SIG-M5 (cell line): ENCODE data around the gene ORC4.

Experiments
- DNase-seq: peaks from one replicate; lab custom pipeline; 2025; lab: John Stamatoyannopoulos, UW

ORC4 gene

DNA sequence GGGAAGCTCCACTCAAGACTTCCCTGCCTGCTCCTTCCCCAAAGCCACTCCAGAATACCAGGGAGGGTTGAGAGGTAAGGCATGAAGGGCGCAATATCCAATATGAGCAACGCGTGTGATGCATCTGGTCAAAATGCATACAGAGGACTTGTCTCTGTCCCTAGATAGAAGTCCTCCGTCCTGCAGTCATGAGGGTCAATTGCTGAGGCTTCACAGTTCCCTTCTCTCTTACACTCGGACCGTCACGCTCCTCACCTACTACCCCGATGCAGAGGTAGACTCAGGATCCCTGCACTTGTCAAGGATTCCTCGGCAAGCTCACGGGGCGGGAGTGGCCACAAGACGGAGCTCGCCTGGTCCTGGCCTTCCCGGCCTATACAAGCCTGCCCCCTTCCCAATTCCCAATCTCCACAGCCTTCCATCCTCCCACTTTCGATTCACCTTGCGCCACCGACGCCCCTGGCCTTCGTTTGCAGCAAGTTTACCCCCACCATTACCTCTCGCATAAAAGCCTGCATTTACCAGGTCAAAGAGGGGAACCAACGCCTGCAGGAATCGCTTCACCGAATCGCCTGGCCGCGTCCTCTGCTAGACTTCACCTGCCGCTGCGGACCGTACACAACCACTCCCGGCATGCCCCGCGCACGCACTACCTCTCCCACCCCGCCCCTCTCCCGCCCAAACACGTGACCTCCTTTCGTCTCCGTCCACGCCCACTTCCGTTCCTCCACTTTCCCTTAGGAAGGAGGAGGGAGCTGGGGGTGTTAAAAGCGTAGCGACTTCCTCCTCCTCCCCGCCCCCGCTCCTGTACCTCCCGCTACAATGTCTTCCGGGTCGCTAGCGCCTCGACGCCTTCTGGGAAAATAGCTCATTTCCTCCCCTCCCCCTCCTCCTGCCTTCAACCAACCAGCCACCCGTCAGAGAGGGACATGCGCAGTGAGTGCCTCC is at the start of gene ORC4:
Gene ORC4 (minus strand): TSS at position 627 of the 948 bp plus-strand sequence. CDS start 44,779 bp downstream, outside the sequence.
- DNase-seq: peak; percentile 90

DNA sequence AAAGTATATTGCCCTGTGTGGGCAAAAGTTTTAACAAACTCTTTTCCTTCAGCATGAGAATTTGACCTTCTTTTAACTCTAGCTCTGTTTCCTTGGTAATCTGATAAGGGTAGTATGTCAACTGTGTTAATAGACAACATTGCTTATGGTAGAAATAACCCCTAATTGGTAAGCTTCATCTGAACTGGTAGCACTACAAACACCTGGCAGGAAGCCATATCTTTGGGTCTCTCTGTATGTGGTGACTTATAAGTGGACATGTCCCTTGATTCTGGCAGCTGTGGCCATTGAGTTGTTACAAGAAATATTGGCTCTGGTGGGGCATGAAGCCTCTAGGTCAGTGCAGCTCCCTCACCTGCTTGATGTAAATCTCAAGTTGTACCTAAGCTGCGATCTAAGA is 47.3 kb upstream of the ORC4 start:
- DNase-seq: no peak

DNA sequence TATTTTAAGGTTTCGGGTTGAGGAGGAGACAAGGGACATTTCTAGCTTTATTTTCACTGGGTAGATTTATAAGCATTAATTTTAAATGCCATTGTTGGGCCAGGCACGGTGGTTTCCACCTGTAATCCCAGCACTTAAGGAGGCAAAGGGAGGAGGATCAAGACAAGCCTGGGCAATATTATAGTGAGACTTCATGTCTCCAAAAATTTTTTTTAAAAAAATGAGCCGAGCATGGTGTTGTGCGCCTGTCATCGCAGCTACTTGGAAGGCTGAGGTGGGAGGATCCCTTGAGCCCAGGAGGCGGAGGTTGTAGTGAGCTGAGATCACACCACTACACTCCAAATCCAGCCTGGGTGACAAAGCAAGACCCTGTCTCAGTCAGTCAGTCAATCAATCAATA is 45.4 kb upstream of the ORC4 start:
- no peak for DNase-seq

DNA sequence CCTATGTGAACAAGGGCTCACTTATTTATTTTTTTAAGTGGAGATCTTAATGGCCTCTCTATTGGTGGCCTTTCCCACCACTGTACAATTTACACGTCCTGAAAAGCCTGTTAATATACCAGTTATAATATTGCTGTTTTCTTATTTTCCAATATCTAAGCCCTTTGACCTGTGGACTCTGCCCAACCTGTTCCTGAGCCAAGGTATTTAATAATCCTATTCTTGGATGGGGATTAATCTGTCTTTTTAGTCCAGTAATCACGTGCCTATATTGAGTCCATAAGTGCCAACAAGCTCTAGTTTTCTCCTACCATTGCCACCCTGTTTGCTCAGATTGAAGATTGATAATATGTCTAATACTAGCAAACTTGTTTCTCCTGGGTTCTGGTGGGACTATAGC is 43.1 kb upstream of the ORC4 start:
- DNase-seq: no peak

GRCh38 chr2:148058641-148059040 is 38.1 kb upstream of the ORC4 start:
- DNase-seq: no peak

GRCh38 chr2:148052687-148053086 is 32.1 kb upstream of the ORC4 start:
- no peak for DNase-seq

- no peak for DNase-seq
These were observed 28.7 kb upstream of the ORC4 start for GRCh38 chr2:148049284-148049683.

DNA sequence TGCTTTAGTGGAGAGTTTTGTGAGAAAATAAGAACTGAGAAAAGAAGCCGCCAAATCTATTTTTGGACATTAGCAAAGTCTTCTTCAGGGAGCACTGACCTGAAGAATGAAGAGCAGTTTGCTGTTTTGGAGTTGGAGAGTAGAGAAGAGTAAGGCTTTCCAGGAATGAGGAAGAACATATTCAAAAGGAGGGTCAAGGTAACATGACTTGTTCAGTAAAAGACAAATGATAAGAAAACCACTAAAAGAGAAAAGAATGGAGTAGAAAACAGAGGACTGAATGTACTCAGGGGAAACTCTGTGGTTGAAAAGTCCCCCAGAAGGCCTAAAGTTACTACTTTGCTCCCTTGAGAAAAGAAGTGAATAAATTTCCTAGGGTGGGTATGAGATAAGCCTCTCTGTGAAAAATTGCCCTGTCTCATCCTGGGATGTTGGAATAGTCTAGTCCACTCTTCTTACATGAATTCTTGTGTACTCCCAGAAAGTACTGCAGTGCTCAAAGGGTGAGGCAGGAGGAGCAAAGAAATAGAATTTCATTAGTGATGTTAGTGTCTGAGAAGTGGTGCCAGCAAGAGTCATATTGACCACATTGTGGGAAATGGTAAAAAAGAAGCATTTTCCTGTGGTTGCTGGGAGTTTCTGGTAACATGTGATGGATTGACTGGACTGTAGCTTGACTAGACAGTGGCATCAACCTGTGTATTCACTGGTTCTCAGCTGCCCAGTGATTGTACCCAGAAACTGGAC is 28.1 kb upstream of the ORC4 start:
- DNase-seq: no peak

DNA sequence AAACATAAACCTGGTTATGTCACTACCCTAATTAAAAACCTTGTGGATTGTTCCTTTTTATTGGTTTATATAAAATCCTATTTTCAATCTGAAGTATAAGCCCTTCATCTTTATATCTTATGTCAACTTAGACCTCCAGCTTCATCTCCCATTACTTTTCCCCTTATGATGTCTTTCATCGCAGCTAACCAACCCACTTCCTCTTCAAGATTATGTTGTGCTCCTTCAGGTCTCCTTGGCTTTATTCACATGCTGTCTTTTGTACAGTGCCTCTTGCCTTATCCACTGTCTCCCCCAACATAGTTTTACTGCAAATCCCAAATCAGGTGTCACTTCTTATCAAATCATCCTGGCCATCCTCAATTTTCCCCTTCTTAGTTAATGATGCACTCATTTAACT is 26.3 kb upstream of the ORC4 start:
- DNase-seq: no peak

- no peak for DNase-seq
These were observed 23.8 kb upstream of the ORC4 start for GRCh38 chr2:148044322-148044721.

DNA sequence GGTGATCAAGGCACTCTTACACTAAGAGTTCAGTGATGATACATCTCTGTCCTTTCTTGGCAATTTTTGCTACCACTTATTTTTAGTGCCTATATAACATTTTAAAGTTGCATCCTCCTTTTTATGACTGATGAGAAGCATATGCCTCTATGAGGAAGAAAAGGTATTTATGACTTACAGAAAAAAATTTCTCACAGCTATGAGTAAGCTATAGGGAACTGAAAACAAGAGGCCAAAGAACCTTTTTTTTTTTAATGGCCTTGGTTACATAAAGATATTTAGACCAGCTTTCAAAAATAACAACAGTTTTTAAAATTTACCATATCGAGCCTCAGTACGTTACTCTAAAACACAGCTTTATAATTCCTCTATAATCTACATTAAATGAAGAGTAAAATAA is 21.7 kb upstream of the ORC4 start:
- peak; percentile 21 for DNase-seq

- DNase-seq: no peak
These were observed 19.2 kb upstream of the ORC4 start for GRCh38 chr2:148039783-148040182.

- no peak for DNase-seq
These were observed 11.7 kb upstream of the ORC4 start for GRCh38 chr2:148032215-148032614.

- DNase-seq: no peak
These were observed 10.6 kb upstream of the ORC4 start for GRCh38 chr2:148031152-148031551.

- no peak for DNase-seq
These were observed 8.2 kb upstream of the ORC4 start for GRCh38 chr2:148028781-148029180.

DNA sequence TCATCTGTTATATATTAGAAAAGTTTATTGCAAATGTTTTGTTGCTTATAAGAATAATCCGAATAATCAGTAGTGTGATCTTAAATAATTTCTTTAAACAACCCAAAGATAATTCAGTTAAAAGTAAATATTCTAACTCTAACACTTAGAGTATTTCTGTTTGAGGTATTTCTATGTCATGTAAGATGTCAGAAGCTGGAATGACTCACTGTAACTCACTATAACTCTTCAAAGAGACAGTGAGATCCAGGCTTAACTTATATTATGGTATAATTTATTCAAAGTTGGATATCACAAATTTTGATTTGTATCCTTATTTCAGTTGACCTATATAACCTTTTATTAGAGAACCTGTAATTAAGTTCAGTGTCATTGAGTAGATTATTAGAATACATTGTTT is 7.3 kb upstream of the ORC4 start:
- DNase-seq: no peak

DNA sequence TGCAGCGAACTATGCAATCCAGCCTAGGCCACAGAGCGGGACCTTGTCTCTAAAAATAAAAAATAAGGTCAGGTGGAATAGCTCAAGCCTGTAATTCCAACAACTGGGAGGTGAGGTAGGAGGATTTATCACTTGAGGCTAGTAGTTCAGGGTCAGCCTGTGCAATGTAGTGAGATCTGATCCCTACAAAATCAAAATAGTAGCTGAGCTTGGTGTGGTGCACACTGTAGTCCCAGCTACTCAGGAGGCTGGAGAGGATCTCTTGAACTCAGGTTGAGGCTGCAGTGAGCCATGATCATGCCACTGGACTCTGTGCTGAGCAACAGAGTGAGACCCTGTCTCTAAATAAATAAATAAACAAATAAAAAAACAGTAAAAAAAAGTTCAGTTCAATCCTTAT is 6.0 kb upstream of the ORC4 start:
- DNase-seq: no peak

DNA sequence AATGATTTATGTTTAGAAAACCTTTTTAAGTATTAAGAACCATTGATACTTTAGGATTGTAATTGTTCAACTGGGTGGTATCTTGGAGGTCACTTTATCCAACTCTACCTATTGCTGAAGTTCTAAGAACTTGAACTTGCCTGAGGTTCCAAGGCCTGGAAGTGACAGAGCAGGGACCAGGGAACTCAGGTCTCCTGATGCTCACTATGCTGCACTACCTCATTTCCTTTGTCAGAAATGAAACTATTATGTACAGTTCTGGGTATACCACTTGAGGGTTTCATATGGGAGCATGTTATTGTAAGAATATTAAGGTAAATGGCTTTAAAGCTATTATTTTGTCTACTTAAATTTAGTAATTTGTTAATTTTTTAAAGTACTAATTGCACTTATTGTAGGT is 3.3 kb upstream of the ORC4 start:
- no peak for DNase-seq

GRCh38 chr2:148022882-148023281 is 2.3 kb upstream of the ORC4 start:
- no peak for DNase-seq

DNA sequence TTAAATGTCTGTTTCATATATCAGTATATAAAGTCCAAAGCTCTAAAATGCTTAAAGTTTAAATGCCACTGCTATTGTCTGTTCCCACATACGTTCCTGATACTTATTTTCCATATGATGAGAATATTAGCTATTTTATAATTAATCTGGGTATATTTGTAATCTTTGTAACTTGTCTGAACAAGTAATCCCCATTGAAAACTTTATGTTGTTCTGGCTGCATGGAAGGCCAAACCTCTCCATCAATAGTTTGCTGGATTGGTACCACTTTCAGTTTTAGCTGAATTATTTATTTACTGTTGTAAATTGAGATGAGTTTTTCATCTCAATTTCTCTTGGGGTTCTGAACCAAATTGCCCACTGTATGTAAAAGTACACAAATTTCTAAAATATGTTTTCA is 1.8 kb upstream of the ORC4 start:
- DNase-seq: no peak

DNA sequence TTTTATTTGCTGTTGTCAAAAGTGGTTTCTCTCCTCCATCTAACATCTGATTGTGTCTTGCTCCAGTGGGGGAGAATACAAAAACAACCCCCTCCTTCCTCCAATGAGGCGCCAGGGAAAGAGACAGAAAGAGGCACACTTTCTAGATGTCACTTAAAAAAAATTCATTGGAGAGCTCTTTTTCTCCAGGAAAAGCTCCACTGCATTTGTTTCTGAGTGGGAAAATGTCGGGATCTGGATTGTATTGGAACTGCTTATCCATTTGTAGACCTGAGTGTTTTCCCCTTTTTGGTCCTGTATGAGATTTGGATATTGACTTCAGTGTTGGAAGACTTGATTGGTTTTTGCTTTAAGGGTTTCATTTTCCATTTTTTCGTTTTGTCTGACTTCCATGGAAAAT is 1.3 kb upstream of the ORC4 start:
- no peak for DNase-seq

- DNase-seq: no peak
These were observed 723 bp upstream of the ORC4 start, which contains the start of gene MBD5 for GRCh38 chr2:148021059-148021861. Gene MBD5 (plus strand): TSS chr2:148021091.
